Measurements from ENCODE around the gene MOB3B. TPM values are rescaled to one million over a fixed set of nuclear protein-coding genes. Genes with fewer than 3 reads are reported as not detected.

The MOB3B gene
- total and polyA plus RNA-seq, 2 of the 13 experiments (the other 11 are each of a cell fraction or from before 2014, with no cell fraction given), result 0.03 to 0.09 TPM

GRCh38 chr9:27278374-27278773 lies 251.2 kb downstream of the MOB3B start:
- H3K4me1 ChIP-seq (ENCODE audit: insufficient read depth, low read length), result peaks cover 5% of the 10 kb centered on the region; the same call in 1 of the 2 replicates
- no peak overlapping the region for H3K4me3 ChIP-seq (replicated peaks in 1 of 3; ENCODE audit: insufficient read depth in 1 of 3, low read depth in 2 of 3, low read length in 3 of 3)
- H3K27me3 ChIP-seq (ENCODE audit: control insufficient read depth in 1 of 2, insufficient read depth in 2 of 2, low read length in 2 of 2), result peaks cover 1 to 21% of the 10 kb centered on the region in 2 experiments; a peak in 2 of 5 replicates
- no peak overlapping the region for H3K4me2 ChIP-seq (ENCODE audit: low read depth, low read length)
- H2AFZ ChIP-seq (ENCODE audit: low read length), result no peak overlapping the region
- ChIA-PET CTCF (ENCODE audit: low intra/inter-chr PET ratio, low total read pairs) (no interaction called here), POLR2A (no interaction called here)
- H3K79me2 ChIP-seq (ENCODE audit: insufficient read depth, low read length), result no peaks in the 10 kb centered on the region
- no peak overlapping the region for H3K27ac ChIP-seq (ENCODE audit: extremely low read length, insufficient read depth, low read length)
- intact Hi-C loops (cut with micrococcal nuclease; ENCODE audit: unreplicated experiment) (loop anchor here (5.0 kb wide), 1 partner anchor 386 kb away; the partner anchor contains the start of gene CAAP1), in situ Hi-C loops (cut with HindIII; ENCODE audit: extremely low pct_ligation_motif_present, low pct_unique_long_range_greater_than_20kb) (loop anchor here (5.0 kb wide), 1 partner anchor 246 kb away; no protein-coding TSS in a partner anchor)
- WGBS (ENCODE audit: low lambda C conversion rate), result 0% methylated on average over 1 of the region's 1 CpG
- H3K36me3 ChIP-seq (replicated peaks in 1 of 2; ENCODE audit: control insufficient read depth in 1 of 2, insufficient read depth in 2 of 2, low read length in 2 of 2), result no peaks in the 10 kb centered on the region
- no peak for FAIRE-seq
- no peaks in the 10 kb centered on the region for H3K9me3 ChIP-seq (ENCODE audit: low read length)
- no TSS peak for BruUV-seq (replicated peaks)
- ATAC-seq, result no peak
- no peaks in the 10 kb centered on the region for H4K20me1 ChIP-seq (ENCODE audit: insufficient read depth, low read length)
- H3K9ac ChIP-seq (ENCODE audit: insufficient read depth, low read depth, low read length), result no peak overlapping the region
- TF ChIP-seq PHF8 (CRISPR knock-in tag; IDR thresholded peaks at IDR 0.05) (no peak), ZNF543 (CRISPR knock-in tag; IDR thresholded peaks at IDR 0.05) (no peak), MAZ (IDR thresholded peaks at IDR 0.05; ENCODE audit: borderline replicate concordance, low read depth, low read length) (no peak), MAZ (CRISPR knock-in tag; IDR thresholded peaks at IDR 0.05; ENCODE audit: low read depth) (no peak), ZNF3 (CRISPR knock-in tag; IDR thresholded peaks at IDR 0.05) (no peak), ZNF788 (CRISPR knock-in tag; IDR thresholded peaks at IDR 0.05; ENCODE audit: borderline replicate concordance) (no peak), MTA1 (CRISPR knock-in tag; IDR thresholded peaks at IDR 0.05; ENCODE audit: borderline replicate concordance) (no peak), KAT8 (CRISPR knock-in tag; IDR thresholded peaks at IDR 0.05) (no peak), PBX2 (CRISPR knock-in tag; IDR thresholded peaks at IDR 0.05) (no peak), PCBP2 (optimal IDR thresholded peaks at IDR 0.05; ENCODE audit: low read depth, low read length, poor library complexity, severe bottlenecking) (no peak), CEBPB (IDR thresholded peaks at IDR 0.05; ENCODE audit: borderline replicate concordance, low read depth, low read length) (no peak), EP300 (IDR thresholded peaks at IDR 0.05; ENCODE audit: low read depth in 2 of 2, low read length in 2 of 2) (no peak), EP300 (CRISPR knock-in tag; IDR thresholded peaks at IDR 0.05; ENCODE audit: borderline replicate concordance) (no peak), ZNF75D (CRISPR knock-in tag; IDR thresholded peaks at IDR 0.05; ENCODE audit: borderline replicate concordance) (no peak), FOXO1 (CRISPR knock-in tag; IDR thresholded peaks at IDR 0.05) (no peak), ZNF772 (CRISPR knock-in tag; IDR thresholded peaks at IDR 0.05) (no peak), TEAD2 (CRISPR knock-in tag; IDR thresholded peaks at IDR 0.05) (no peak), SATB2 (CRISPR knock-in tag; IDR thresholded peaks at IDR 0.05) (no peak), ZNF781 (CRISPR knock-in tag; IDR thresholded peaks at IDR 0.05; ENCODE audit: borderline replicate concordance, not compliant biosample characterization) (no peak), ZFP1 (CRISPR knock-in tag; IDR thresholded peaks at IDR 0.05) (no peak), ZNF879 (CRISPR knock-in tag; IDR thresholded peaks at IDR 0.05) (no peak), ZBTB8A (CRISPR knock-in tag; IDR thresholded peaks at IDR 0.05; ENCODE audit: borderline replicate concordance, low read depth) (no peak)
- no peak for DNase-seq (ENCODE audit: low spot score)

Measured in HepG2 (cell line).